ENCODE results near the gene DBX1. TPM values are rescaled to one million over a fixed set of nuclear protein-coding genes. Genes with fewer than 3 reads are reported as not detected.

DBX1 gene, protein sequence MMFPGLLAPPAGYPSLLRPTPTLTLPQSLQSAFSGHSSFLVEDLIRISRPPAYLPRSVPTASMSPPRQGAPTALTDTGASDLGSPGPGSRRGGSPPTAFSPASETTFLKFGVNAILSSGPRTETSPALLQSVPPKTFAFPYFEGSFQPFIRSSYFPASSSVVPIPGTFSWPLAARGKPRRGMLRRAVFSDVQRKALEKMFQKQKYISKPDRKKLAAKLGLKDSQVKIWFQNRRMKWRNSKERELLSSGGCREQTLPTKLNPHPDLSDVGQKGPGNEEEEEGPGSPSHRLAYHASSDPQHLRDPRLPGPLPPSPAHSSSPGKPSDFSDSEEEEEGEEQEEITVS
- total RNA-seq, result not detected in 2 replicates

DNA sequence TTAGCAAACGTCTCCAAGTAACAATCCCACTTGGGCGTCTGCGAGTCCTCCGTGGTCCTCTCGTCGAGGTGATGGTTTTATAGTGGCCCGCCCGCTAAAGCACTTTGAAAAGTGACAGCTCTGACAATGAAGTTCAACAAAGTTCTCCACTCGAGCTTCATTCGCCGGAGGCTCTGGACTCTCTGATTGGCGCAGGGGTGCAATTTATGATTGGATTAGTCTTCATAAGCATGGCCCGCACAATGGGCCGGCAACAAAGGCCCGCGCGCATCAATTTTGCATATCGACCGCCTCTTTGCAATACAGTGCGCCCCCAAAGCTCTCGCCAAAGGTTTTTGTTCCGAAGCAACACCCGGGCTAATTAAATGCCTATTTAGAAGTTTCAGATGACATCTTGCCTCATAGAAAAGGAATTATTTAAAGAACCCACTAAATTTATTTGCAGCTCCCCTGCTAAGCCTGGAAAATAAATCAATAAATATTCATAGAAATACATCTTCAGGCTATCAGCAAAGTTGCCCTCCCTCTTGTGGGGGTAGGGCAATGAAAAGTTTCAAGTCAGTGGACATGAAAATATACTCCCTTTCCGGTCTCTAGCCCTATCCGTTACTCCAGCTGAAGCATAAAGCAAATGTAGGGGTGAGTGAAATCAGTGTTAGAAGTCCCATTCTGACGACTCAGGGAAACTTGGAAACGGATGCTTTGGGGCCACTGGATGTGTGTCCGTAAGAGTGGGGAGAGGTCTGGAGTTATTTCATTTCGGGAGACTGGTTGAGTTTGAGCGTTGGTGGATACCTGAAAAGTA is at the start of gene DBX1:
DBX1 (minus strand) TSS at position 51 of the 805 bp plus-strand sequence. CDS start 151 bp downstream, outside the sequence.

Other genes starting within 250 kb of the DBX1 start
- 38.4 and 56.2 TPM in 2 replicates for gene HTATIP2, start 203.2 kb upstream of the DBX1 start, total RNA-seq
- 13.8 and 18.9 TPM in 2 replicates for gene PRMT3, start 227.2 kb upstream of the DBX1 start, total RNA-seq

All from placental pericyte (primary cell).